HG02642 (cell line): ENCODE data around the gene POPDC2.
A peak's percentile ranks its signal among the peaks of the same experiment; 100 is the strongest.

ENCODE experiments used
- ATAC-seq: cut with Tn5 transposase; IDR thresholded peaks from one replicate; pipeline ENCODE4 v1.9.1; 2021; ENCODE audit warnings: mild to moderate bottlenecking; ENCODE audit not compliant: unreplicated experiment, poor library complexity

Gene POPDC2

DNA sequence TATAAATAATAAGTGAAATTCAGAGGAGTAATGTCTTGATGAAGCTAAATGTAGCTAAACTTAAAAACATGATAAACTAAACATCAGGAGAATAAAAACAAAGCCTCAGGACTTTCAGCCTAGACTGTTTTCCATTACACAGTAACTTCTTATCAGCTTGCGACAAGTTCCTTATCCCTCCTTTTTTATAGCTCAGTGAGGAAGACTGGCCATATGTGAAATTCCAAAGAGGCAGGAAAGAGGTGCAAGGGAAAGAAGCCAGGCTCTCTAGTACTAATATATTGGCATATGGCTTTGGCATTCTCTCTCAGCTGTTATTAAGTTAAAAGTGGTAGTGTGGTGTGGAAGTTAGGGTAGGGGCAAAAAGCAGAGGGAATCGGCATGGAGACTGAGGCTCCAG, 12.4 kb upstream of the POPDC2 start:
- ATAC-seq = no peak

- no peak for ATAC-seq
These were observed 9.6 kb upstream of the POPDC2 start for GRCh38 chr3:119669906-119670570.

DNA sequence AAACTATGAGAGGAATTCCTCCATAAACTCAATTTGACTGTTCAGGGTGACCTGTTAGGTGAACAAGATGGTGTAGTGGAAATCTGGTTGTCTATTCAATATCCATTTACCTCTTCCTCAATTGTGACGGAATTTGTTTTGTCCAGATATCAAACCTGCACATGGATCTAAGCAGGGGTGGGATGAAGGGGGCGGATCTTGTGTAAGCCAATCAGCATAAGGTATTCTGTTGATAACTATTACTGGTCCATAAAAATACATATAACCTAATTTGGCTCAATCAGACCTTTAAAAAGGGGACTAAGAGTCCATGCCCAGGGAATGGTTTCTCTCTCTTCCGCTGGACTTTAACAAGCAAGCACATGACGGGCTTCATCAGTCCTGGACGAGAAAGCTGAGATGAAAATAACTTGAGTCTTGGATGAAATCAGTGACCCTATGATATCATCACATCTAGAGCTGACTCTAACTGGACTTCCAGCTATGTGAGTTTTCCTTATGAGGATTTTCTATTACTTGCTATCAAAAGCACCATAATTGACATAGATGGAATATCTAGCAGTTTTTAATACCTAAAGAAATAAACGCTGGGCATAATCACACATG, 5.7 kb upstream of the POPDC2 start:
- ATAC-seq = no peak

DNA sequence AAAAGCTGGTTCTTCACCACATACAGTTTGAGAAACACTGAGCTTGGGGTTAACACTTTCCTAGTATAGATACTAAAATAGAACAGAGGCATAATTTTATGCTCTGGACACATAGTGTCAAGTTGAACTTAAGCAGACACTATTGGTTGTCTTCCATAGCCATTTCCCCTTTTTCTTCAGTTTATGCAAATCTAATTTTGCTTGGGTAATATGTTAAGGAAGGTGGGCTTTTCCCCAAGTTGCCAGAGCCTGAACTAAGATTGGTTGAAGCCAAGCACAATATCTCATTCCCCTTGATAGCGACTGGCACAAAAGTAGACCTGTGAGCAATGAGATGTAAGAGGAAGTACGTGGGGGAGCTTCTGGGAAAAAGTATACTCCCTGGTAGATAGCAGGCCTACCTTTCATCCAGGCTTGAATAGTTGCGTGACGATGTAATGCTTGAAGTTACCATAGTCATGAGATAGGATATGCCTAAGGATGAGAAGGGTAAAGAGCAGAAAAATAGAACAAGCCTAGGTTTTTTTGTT, 4.5 kb upstream of the POPDC2 start:
- peak; percentile 38 for ATAC-seq

- no peak for ATAC-seq
These were observed 4.0 kb upstream of the POPDC2 start for GRCh38 chr3:119664370-119664769.

DNA sequence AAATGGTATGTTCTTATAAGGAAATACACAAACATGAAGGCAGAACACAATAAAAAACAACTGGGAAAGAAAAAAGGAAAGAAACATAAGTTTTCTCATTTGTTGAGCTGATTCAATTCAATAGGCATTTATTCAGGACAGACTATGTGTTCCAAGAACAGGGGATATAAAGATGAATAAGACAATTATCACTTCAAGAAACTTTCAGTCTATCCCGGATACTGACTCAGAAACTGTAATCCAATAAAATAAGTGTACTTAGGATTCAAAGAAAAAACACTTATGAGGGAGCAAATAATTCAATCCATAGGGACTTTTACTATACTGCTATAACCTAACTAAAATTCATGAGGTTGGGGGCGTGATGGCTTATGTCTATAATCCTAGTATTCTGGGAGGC, 3.5 kb upstream of the POPDC2 start:
- no peak for ATAC-seq

- ATAC-seq = no peak
These were observed 2.4 kb upstream of the POPDC2 start for GRCh38 chr3:119662604-119663373.

DNA sequence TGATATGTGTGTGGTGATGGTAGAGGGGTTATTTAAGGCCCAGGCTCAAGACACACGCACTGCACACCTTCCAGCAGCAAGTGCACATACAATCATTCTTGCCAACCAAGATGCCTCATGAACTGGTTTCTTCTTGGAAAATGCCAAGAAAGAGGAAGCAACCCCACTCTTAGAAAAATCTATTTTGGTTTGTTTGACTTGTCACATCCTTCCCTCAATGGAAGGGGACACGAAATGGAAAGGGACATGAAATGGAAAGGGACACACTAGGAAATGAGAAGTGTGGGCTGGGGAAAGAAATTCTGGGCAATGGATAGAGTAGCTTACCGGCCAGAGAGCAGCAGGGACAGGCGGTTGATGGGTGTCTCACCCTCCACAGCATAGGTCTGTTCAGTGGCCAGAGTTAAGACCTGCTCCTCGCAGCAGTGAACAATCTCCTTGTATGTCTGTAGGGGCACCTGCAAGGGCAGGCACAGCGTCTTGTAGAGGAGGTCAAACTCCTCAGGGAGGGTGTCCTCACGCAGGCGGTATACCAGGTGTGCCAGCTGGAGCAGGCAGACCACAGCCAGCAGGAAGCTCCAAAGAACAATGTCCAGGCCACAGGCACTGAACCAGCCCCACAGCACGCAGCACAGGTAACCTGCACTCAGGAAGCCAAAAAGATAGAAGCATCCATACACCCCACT, 640 bp downstream of the POPDC2 start:
- ATAC-seq = no peak

DNA sequence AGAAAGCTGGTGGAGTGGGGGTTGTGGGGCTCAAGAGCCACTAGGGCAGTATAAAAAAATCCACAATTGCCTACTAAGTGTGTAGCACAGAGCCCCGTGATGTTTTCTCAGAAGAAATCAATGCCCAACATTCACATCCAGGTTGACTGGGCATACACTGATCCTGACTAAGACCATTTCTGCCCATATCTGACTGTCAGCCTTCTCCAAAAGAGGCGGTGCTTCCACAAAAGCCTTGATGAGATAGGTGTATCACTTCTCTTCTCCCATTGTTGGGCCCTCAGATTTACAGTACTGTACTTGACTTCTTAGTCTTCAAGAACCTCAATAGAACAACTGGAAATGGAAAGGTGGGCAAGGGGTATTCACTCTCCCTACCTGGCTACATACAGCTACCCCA, 1.4 kb downstream of the POPDC2 start:
- ATAC-seq = no peak

- ATAC-seq = no peak
These were observed 2.3 kb downstream of the POPDC2 start for GRCh38 chr3:119657887-119658702.

DNA sequence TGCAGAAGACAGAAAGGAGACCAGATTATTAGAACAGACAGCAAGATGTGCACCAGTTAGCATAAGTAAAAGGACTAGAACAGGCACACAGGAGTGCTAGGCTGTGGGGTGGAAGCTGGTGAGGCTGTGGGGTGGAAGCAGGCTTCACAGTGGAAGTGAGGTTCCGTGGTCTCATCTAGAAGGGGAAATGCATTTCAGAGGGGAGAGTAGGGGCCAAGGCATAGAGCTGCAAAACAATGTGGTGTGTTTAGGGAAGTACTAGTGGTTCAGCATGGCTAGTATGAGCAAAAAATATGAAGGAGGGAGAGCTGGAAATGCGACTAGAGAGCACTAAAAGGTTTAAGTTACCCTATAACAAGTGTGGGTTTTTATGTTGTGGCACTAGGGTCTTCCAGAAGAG, 6.5 kb downstream of the POPDC2 start:
- ATAC-seq = no peak

DNA sequence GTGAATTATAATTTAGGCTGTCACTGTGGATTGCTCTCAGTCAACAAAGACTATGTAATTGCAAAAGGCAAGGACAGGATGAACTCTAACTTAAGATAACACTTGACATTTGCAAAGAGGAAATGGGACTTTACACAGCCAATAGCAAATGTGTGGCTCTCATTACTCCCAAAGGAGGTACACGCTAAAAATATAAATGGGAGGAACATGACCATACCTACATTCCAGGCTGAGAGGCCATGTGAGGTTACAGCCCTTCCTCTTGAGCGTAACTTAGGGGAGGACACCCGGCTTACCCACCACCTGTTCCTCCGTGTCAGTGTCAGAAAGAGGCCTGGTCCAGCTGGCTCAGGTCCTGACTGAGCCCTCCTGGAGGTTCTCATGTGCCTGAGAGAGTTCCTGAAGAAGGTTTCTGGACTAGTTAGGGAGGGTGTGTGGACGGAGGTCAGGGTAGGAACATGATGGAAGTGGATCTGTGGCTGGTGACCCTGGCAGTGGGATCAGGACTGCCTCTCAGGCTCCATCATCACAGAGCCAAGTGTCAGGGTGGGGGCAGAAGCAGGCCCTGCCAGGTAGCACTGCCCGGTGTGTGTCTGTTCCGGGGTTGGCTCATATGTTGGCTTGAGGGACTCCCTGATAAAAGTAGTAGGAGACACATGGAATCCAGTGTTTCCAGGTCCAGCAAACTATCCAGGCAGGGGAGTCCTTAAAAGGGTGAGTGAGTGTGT, 7.9 kb downstream of the POPDC2 start:
- no peak for ATAC-seq

GRCh38 chr3:119649761-119650160, 10.6 kb downstream of the POPDC2 start:
- no peak for ATAC-seq

- no peak for ATAC-seq
These were observed 12.4 kb downstream of the POPDC2 start for GRCh38 chr3:119647843-119648575.

DNA sequence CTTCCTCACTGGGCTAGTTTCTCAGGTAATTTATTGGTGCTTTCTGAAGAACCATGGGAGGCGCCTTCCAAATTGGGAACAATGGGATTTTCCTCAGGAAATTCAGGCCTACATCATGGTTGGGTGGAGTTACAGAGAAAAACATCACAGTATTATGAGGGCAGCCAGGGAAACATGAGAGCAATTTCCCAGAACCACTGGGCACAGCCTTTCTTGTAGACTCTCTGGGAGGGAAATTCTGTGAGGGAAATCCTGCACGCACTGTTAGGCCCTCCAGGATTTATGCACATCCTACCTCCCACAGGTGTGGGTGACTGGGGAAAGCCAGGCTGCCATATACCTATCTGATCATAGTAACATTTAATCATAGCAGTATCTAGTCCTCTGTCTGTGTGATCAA, 13.2 kb downstream of the POPDC2 start:
- no peak for ATAC-seq

- no peak for ATAC-seq
These were observed 14.6 kb downstream of the POPDC2 start for GRCh38 chr3:119645813-119646212.

DNA sequence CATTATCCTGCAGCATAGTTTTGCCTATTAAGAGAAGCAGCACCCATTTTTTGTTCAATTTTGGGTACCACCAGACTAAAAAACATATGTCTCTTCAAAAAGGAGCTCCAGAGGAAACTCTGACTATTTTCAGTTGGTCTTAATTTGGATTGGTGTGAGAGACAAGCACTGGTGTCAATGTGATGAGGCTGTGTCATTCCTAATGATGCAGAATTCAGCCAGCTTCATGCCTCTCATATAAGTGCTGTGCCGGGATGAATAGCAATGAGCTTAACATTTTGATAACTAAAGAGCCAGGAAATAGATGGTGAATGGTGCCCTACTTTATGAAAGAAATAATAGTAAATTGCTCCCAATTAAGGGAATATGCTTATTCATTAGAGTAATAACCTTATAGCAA, 15.9 kb downstream of the POPDC2 start:
- no peak for ATAC-seq

DNA sequence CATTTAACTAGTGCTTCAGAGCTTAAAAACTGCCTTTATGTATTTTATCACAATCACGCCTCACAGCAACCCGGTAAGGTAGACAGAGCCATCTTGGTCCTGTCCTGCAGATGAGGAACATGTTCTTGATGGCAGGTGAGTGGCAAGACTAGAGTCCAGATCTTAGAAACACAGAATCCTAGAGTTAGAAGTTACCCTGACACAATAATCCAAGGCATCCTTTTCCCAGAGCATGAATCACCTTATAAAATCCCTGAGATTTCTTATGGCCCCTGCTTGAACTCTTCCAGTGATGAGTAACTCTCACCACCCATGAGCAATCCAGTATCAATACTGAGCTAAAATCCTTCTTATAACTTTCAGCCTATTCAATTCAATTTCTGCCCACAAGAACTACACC, 16.9 kb downstream of the POPDC2 start:
- ATAC-seq = no peak
